ENCODE measurements around the gene CACNA1F.

Gene CACNA1F

DNA sequence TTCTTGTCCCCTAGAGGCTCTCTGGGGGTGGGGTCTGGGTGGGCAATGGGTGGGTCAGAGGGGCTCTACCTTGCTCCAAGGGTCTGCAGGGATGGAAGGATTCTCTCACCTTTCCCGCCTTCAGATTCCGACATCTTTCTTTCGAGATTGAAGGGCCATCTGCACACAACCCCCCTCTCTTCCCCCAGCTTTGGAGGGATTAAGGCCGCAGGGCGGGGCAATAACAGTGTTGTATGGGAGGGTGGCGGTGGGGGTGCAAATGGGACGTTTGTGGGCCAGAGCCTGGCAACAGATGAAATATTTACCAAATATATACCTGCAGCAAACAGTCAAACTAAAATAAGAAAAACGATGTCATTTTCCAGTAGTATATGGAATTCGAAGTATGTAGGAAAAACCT, at the start of gene CACNA1F:
TSS of gene CACNA1F (minus strand) at position 165 of the 400 bp plus-strand sequence. CDS start at position 134, 31 bp downstream.
- DNase-seq, result no peak

DNA sequence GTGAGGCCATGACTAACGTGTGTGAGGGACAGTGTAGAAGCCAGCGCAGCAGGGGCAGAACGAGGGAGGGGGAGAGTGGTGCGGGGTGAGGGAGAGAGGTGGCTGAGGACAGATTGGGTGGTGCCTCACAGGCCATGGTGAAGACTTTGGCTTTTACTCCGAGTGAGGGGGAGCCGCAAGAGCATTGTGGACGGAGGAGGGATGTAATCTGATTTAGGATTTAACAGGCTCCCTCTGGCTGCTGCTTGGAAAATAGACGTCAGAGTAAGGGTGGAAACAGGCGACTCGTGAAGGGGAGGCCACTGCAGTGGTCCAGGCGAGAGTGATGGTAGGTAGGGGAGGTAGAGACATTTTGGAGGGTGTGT, 49.5 kb upstream of the CACNA1F start:
- DNase-seq, result no peak

DNA sequence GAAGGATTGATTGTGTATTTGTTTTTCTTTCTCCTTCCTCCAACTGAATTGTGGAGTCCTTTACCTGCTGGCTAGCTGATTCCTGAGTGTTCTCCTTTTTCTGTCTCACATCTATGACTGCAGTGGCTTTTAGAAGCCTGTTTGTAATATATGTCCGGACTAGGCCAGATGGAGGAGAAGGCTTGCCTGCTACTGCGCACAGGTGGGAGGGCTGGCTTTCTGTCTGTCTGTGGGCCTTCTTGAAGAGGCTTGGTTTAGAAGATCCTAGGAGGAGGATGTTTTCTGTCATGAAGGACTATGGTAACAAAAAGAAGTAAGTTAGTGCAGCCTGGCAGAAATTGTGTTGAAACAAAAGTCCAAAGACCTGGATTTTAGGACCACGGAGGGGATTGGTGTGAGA, 44.9 kb upstream of the CACNA1F start:
- DNase-seq, result no peak

DNA sequence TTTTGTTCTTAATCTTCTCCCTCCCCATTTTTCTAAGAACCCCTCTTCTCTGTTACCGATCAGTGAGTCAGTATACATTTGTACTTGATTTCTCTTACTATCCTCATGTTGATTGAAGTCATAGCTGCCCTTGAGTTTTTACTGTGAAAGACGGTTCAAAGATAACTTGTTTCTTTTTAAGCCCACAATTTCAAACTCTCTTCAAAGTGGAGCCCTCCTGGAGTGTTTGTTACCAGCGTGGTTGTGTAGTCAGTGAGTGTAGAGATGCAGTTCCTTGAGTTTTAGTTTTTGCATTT, 44.3 kb upstream of the CACNA1F start:
- no peak for DNase-seq

DNA sequence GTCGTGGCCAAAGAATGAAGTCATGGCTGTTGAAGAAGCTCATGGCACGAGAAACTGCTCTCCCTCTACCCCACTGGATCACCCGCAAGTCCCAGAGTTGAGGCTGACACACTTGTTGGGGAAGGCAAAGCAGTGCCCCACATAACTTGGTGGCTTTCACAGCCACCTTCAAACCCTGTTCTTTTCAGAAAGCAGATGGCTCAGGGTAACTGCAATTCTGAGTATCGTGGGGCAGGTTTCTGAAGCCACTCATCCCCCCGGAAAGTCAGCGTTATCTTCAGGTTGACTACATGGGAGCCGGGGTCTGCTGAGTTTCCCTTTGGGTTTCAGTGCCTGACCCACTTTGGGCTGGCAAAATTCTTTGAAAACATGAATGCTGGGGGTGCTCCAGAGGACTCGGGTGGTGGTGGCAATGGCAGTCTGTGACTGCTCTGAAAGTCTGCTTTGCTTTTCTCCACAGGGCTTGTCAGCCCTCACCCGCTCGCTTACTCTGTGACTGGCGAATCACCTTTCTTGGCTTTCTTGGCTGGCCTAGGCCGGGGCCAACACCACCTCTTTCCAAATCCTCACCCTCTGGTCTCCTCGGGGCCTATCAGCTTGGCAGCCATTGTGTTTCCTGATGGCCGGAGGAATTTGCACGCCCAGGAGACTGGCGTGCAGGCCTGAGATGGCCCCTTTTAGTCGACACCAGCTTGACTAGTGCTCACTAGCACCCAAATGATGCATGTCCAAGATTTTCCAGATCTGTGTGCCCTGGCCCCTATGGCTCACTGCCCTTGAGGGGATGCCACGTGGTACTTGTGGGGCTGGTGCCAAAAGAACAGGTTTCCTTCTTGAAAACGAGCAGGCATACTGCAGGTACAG, 43.8 kb upstream of the CACNA1F start:
- no peak for DNase-seq

DNA sequence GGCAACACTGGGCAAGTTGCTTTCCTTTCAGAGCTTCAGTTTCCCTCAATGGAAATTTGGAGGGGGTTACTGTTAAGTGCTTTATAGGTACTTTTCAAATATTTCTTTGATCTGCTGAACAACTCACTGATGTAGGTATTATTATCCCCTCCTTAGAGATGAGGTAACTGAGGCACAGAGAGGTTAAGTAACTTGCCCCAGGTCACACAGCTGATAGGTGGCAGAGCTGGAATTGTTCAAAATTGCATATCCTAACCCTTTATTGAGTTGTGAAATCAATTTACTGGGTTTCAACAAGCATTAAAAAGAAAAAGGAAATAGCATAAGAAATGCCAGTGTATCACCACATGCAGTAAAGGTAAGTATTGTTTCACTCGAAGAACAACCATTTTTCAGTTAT, 43.1 kb upstream of the CACNA1F start:
- no peak for DNase-seq

DNA sequence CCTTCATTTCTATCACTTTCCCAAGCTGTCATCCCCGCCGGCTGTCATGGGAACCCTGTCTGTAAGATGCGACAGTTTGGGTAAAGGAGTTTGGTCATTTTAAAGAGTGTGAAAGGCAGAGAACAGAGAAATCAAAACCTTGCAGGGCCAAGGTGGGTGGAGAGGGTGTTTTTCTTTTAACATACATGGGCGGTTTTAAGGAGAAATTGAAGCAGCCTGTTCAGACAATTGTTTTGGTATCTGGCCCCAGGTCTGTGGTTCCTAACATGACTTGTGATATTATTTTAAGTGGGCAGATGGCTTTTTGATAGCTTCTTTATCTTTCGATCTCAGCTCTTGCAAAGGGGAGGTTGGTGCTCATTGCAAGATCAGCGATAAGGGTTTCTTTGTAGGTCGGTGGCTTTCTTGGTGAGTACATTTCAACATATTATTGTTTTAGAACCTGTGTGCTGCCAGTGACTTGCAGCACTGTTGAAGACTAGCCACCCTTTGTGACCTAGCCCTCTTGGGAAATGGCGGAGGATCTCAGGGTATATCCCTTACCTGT, 40.1 kb upstream of the CACNA1F start:
- DNase-seq, result no peak

DNA sequence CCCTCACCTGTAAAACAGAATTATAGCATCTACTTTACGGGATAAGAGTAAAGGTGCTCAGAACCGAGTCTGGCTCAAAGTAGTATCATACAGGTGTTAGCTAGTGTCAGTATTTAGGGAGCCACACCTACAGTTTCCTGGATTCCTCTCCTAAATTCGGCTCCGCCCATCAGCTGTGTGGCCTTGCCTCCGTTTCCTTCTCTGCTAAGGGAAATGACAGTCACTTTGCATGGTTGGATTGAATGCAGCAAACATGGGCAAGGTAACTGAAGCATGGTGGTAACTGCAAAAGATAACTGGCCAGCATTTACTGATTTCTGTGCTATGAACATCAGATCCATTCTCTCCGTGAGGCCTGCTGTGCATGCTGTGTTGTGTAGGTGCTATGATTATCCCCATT, 39.3 kb upstream of the CACNA1F start:
- DNase-seq, result no peak

DNA sequence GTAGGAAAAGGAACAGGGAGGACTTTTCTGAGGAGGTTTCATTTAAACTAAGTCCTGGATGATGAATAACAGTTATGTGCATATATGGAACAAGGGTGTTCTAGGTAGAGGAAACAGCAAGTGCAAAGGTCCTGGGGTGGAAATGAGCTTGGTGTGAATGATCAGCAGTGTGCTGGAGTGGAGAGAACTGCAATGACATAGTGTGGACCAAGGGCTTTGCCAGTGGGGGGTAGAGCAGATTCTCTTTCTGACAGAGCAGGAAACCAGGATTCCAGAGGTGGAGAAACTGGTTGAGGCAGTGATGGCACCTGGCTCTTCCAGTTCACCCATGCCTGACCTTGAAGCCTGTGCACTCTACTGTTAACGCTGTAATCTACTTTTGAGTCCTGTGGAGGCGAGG, 38.2 kb upstream of the CACNA1F start:
- DNase-seq, result no peak

DNA sequence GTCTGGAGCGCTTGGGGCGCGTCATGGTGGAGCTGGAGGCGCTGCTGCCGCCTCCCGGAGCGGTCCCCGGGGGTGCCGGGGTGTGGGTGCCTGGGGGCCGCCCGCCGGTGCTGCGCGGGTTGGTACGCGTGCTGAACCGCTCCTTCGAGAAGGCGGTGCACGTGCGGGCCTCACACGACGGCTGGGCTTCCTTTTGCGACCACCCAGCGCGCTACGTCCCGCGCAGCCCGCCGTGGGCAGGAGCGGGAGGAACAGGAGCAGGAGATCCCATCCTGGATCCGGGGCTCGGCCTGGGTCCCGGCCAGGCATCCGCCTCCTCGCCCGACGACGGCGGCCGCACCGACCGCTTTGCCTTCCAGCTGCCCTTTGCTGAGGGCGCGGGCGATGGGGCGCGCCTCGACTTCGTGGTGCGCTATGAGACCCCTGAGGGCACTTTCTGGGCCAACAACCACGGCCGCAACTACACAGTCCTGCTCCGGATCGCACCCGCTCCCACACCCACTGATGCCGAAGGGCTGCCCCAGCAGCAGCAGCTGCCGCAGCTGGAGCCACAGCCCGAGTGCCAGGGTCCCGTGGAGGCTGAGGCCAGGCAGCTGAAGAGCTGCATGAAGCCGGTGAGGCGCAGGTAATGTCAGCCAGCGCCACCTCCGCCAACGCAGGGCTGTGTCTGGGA, 37.2 kb upstream of the CACNA1F start:
- DNase-seq, result no peak

DNA sequence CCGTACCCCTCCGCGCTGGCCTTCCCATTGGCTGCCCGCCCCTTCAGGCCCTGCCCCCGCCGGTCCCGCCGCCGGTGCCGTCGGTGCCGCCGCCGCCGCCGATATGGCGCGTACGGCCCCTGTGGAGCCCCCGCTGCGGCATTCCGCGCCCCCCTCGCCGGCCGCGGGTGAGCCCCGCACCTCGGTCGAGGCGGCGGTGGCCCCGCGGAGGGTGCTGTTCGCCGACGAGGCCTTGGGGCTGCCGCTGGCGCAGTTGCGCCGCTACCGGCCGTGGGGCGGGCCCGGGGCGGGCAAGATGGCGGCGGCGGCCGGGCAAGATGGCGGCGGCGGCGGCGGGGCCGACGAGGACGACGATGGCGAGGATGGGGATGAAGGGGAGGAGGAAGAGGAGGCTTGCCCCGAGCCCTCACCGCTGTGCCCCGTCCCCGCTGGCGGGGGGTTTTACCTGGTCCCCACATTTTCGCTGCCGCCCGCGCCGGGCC, 36.7 kb upstream of the CACNA1F start, which contains the start of gene PPP1R3F:
TSS of gene PPP1R3F (plus strand) at position 27 of the 482 bp plus-strand sequence. CDS start at position 104, 77 bp downstream.
- peak; percentile 4 for DNase-seq

DNA sequence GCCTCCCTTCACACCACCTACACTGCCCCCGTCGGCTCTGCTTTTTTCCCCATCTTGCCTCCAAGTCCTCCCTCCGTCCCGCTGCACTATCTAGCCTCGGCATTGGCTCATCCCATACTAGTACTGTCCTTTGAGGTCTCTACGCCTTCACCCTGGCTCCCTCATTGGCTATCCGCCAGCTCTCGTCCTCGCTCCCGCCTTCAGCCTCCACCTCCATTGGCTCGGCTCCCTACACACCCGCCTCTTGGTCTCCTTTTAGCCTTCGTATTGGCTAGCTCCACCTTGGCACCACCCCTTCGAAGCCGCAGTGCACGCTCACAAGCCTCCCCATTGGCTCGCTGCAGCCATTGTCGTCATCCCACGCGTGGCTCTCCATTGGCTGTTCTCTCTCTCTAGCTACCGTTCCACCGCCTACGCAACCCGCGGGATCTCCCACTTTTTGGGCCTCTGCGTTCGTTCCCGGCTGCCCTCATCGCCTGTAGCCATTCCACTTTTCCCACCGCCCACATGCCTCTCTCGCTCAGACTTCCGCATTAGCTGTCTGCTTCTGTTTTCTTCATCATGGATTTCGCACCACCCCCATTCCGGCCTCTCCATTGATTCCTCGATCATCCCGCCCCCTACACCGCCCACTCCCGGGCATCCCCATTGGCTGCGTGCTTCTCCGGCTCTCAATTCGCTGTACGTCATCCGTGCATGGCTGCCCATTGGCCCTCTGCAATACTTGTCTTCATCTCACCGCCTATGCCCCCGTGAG, 36.0 kb upstream of the CACNA1F start:
- peak; percentile 97 for DNase-seq

DNA sequence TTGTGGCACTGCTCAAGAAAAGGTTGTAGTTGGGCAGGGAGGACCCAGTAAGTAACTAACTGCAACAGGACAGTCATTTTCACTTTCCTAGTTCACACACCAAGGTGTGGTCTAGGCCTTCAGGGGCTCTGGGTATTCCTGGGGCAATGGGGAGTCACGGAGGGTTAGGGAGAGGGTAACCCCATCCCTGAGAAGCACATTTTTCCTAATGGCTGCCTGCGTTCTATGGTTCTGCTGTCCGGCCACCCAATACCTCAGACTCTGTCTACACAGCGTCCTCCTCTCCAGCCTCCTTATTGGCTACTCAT, 35.5 kb upstream of the CACNA1F start:
- no peak for DNase-seq

DNA sequence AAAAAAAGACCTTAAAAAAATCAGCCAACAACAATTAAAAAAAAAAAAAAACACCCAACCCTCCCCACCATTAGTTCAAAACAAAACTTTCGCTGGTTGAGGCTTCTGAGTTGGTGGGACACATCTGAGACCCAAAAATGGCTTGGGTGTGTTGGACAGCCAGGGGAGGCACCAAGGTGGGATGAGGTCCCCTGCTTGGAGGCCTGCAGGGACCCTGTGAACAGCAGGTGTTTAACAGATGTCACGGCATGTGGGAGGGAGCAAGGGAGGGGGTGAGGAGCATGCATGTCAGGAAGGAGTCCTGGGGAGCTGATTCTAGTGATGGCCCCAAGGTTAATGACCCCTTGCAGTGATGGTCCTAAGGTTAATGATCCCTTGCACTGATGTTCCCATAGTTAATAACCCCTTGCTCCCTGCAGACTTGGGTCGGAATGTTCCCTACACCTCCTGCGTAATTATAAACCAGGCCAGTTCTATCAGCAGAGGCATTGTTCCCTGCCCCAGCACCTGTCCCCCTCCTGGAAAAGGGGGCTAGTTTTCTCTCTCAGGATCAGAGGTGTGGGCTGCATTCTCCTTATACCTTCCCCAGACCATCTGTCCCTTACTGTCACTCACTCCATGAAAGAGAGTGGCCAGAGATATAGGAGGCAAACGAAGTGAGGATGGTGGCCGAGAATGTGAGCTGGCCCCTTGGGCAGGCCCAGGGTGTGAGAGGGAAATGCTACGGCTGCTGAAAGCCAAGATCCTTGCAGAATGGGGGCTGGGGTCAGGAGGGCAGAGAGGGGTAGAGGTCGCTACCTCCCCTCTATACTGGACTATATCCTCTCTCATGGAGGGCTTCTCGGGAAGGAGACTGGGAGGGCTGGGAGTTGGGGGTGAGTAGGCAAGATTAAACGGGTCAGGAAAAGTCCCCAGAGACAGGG, 33.6 kb upstream of the CACNA1F start:
- DNase-seq, result no peak

DNA sequence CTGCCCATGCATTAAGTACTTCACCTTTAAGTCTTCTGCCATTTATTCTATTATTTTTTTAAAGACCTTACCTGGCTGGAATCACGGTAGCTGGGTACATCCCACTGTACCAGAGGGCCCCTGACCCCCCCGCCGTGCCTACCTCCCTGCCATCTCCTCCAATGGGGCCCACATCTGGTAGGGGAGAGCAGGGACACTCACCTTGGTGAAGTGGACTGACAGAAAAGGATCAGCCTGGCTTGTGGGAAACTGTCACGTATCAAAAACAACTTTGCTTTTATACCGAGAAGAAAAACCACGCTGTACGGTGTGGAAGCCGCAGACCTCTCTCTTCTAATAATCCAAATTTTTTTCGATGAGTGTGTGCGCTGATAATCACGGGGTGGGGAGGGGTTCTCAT, 31.3 kb upstream of the CACNA1F start, which contains the start of gene FOXP3:
TSS of gene FOXP3 (minus strand) at position 251 of the 400 bp plus-strand sequence. CDS start 6,205 bp downstream, outside the sequence.
- no peak for DNase-seq

DNA sequence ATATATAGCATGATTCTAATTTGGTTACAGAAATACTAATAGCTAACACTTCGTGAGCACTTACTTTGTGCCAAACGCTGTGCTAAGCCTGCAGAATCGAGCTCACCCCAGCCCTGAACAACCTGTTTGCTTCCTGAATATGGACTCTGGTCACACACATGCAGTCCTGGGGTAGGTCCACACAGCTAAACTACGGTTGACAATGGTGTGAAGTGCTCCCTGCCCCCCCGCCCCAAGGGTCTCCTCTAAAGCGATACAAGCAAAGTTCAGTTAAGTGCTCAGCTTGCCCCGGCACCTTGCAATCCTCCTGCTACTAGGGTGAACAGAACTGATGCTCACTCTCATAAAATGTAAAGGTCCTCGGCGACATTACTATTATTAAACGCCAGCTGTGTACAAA, 30.5 kb upstream of the CACNA1F start:
- DNase-seq, result no peak

DNA sequence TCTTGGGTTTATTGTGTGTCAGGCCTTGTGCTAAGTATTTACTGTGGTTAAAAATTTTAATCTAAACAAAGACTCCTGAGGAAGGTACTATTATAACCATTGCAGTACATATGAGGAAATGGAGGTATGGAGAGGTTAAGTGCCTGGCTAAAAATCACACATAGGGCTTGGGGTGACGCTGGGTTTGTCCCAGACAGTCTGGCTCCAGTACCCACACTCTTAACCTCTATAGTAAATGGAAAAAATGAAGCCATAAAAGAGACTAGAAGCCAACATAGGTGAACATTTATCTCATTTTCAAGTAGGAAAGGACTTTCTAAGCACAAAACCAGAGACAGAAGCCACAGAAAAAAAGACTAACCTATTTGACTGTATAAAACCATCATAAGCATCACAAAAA, 29.5 kb upstream of the CACNA1F start:
- DNase-seq, result no peak

DNA sequence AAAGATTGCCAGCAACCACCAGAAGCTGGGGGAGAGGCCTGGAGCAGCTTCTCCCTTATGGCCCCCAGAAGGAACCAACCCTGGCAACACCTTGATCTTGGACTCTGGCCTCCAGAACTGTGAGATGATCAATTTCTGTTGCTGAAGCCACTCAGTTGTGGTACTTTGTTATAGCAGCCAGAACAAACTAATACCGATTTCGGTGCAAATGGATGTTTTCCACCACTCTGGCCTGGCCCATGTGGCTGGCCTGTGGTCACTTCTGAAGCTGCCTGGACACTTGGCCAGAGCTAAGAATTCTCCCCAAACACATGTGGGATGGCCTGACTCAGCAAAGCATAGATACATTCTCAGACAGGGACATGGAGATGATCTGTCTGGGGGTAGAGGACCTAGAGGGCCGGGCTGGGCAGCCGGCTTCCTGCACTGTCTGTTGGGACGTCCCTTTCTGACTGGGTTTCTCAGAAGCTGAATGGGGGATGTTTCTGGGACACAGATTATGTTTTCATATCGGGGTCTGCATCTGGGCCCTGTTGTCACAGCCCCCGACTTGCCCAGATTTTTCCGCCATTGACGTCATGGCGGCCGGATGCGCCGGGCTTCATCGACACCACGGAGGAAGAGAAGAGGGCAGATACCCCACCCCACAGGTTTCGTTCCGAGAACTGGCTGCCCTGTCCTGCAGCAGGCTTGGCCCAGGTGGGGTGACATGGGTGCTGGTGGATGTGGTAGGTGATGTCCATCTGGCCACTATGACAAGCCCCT, 27.3 kb upstream of the CACNA1F start:
- no peak for DNase-seq

DNA sequence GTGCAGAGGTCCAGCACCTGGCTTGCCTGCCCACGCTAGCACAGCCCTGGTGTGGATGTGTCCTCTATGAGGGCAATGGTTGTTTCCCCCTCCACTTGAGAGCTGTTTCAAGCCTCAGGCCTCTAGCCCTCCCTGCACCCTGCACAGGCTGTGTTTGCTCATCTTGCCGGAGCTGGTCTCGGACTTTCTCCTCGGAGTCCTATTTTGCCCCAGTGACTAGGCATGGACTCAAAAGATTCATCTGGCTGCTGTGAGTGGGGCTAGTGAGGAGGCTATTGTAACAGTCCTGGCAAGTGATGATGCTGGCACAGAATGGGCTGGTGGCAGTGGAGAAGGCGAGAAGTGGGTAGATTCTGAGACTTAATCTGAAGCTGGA, 25.6 kb upstream of the CACNA1F start:
- no peak for DNase-seq

DNA sequence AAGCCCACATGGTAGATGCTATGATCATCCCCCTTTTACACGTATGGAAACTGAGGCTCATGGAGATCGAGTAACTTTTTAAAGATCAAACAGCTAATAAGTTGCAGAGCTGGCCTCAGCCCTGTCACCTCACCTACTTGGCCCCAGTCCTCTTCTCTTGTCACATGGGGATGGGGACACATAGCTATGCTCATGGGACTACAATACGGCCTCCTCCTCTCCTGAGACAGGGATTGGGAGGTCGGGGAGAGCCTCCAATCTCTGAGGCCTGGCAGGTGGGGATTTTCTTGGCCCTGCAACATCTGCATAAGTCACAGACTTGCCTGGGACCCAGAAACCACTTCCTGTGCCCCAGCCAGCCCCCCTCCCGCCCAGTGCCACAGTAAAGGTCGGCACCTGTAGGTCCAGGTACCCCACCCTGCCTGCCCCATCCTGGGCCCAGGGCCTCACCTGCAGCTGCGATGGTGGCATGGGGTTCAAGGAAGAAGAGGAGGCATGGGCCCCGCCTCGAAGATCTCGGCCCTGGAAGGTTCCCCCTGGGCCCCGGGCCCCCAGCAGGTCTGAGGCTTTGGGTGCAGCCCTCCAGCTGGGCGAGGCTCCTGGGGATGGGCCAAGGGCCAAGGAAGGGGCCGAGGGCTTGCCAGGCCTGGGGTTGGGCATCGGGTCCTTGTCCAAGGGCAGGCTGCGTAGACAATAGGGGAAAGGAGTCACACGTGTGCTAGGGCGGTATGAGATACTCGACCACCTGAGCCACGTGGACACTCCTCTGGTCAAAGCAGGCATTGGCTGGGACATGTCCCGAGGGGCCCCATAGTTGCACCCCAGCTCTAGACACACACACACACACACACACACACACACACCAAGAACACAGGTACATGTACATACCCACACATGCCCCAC, 25.0 kb upstream of the CACNA1F start:
- no peak for DNase-seq

Measured in HCEC 1CT (cell line).